Effector CD8-positive, alpha-beta T cell (primary cell): ENCODE results near the gene MIDN.
A peak's percentile ranks its signal among the peaks of the same experiment; 100 is the strongest.
"Not testable (repeated sequence)": the region's sequence is repeated elsewhere in the genome, so short reads cannot be mapped to it uniquely, and the experiment has no call there.

Experiments used
- DNase-seq: peaks from one replicate; lab custom pipeline; 2025; lab: John Stamatoyannopoulos, UW

The MIDN gene

GRCh38 chr19:1246265-1247087 is 1.9 kb upstream of the MIDN start:
- DNase-seq: not testable (repeated sequence)

- DNase-seq: no peak
Measured at GRCh38 chr19:1247748-1248138, 640 bp upstream of the MIDN start.

- peak; percentile 77 for DNase-seq
Measured at GRCh38 chr19:1248786-1249297, 459 bp downstream of the MIDN start.

GRCh38 chr19:1249298-1249989 is 1.1 kb downstream of the MIDN start:
- peak; percentile 92 for DNase-seq

GRCh38 chr19:1249990-1250436 is 1.6 kb downstream of the MIDN start:
- no peak for DNase-seq

- peak; percentile 50 for DNase-seq
Measured at GRCh38 chr19:1250437-1251260, 2.3 kb downstream of the MIDN start.

- DNase-seq: peak; percentile 58
Measured at GRCh38 chr19:1251330-1252220, 3.2 kb downstream of the MIDN start.

GRCh38 chr19:1252221-1252820 is 3.9 kb downstream of the MIDN start:
- peak; percentile 55 for DNase-seq

- peak; percentile 75 for DNase-seq
Measured at GRCh38 chr19:1252821-1253513, 4.6 kb downstream of the MIDN start.

- no peak for DNase-seq
Measured at GRCh38 chr19:1253514-1254080, 5.2 kb downstream of the MIDN start.

- no peak for DNase-seq
Measured at GRCh38 chr19:1254081-1254527, 5.7 kb downstream of the MIDN start.

- DNase-seq: no peak
Measured at GRCh38 chr19:1254530-1255185, 6.3 kb downstream of the MIDN start.

- DNase-seq: no peak
Measured at GRCh38 chr19:1255186-1256161, 7.1 kb downstream of the MIDN start.

GRCh38 chr19:1256646-1257474 is 8.5 kb downstream of the MIDN start:
- no peak for DNase-seq

GRCh38 chr19:1257475-1258162 is 9.2 kb downstream of the MIDN start:
- no peak for DNase-seq

- DNase-seq: no peak
Measured at GRCh38 chr19:1258163-1258492, 9.7 kb downstream of the MIDN start.
